Spleen (tissue), 7 donors: ENCODE data around the gene SCN9A.

Source experiments
- CTCF ChIP-seq, 11 experiments: fragments of 200-600 bp in 7 of 11; fragments of 450-650 bp in 4 of 11; sonication (generic) in 4 of 11; IDR thresholded peaks in 8 of 11; conservative IDR thresholded peaks in 3 of 11; 1 replicate in 7 of 11; 2 replicates in 4 of 11; pipeline versions ENCODE4 v1.4.0 to v1.8.0; 2016 to 2021; ENCODE audit warnings: antibody characterized with exemption in 11 of 11, inconsistent platforms in 4 of 11, mild to moderate bottlenecking in 1 of 11
- POLR2A ChIP-seq, 3 donors: fragments of 450-650 bp; IDR thresholded peaks; one replicate each; pipeline ENCODE4 v1.5.1; 2017; ENCODE audit warnings: antibody characterized with exemption in 3 of 3, mild to moderate bottlenecking in 1 of 3
- donor health status: DM: no; HTN: no; CAD: no; lungs with moderate emphysema.
- donor health status: DM: no; HTN: no; CAD: no.
- donor health status: DM: no; HTN: no; CAD: no.

DNA sequence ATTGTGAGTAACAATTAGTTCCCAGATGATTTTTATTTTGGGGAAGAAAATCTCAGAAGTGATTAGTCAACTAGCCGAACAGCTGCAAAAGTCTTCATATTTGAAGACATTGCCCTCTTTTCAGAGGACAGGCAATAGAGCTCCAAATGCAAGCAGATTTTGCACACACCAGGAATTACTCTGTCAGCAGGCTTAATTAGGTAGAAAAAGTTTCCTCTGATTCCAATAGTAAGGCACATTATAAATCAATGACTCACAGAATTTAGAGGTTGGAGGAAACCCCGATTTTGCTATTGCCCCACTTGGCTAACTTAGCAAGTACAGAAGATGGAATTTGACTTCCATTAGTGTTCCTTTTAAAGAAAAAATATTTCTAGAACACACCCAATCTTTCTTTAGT, 217.2 kb downstream of the SCN9A start:
- TF ChIP-seq CTCF (IDR thresholded peaks at IDR 0.05 in 8 of 11, conservative IDR thresholded peaks at IDR 0.05 in 3 of 11) (no peak), POLR2A (IDR thresholded peaks at IDR 0.05) (no peak)
